Fibroblast of pulmonary artery (primary cell): ENCODE results near the gene INAFM1.
"Not testable (repeated sequence)": the region's sequence is repeated elsewhere in the genome, so short reads cannot be mapped to it uniquely, and the experiment has no call there.

Source experiments
- DNase-seq: peaks from one replicate; pipeline ENCODE4 v3.0.0-alpha.2; 2010; ENCODE audit warnings: low read depth
- H3K4me3 ChIP-seq: replicated peaks from 2 replicates; pipeline ENCODE4 v1.5.1; 2011; ENCODE audit warnings: low read depth, mild to moderate bottlenecking, control low read depth, low read length, moderate library complexity
- TF ChIP-seq, protein P1 (sequence below): IDR thresholded peaks from 2 replicates; pipeline ENCODE4 v1.5.1; 2011; ENCODE audit warnings: mild to moderate bottlenecking, control low read depth, low read length, inconsistent platforms; ENCODE audit errors: missing control alignments

The INAFM1 gene

DNA sequence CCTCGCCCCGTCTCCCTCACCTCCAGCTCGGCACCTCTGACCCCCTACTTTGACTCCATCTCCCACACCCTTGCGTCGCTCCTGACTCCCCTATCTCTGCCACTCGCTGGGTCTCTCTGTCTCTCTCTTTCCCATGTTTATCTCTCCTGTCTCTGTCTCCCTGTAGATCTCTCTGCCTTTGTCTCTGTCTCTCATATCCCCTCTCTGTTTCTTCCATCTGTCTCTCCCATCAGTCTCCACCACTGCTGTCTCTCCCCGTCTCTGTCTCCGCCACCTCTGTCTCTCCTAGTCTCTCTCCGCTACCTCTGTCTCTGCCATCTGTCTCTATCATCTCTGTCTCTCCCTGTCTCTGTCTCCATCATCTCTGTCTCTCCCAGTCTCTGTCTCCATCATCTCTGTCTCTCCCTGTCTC lies 31.3 kb upstream of the INAFM1 start:
- H3K4me3 ChIP-seq: peak overlapping the region; percentile 47
- no peak for DNase-seq
- TF ChIP-seq, protein P1, sequence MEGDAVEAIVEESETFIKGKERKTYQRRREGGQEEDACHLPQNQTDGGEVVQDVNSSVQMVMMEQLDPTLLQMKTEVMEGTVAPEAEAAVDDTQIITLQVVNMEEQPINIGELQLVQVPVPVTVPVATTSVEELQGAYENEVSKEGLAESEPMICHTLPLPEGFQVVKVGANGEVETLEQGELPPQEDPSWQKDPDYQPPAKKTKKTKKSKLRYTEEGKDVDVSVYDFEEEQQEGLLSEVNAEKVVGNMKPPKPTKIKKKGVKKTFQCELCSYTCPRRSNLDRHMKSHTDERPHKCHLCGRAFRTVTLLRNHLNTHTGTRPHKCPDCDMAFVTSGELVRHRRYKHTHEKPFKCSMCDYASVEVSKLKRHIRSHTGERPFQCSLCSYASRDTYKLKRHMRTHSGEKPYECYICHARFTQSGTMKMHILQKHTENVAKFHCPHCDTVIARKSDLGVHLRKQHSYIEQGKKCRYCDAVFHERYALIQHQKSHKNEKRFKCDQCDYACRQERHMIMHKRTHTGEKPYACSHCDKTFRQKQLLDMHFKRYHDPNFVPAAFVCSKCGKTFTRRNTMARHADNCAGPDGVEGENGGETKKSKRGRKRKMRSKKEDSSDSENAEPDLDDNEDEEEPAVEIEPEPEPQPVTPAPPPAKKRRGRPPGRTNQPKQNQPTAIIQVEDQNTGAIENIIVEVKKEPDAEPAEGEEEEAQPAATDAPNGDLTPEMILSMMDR: no peak

DNA sequence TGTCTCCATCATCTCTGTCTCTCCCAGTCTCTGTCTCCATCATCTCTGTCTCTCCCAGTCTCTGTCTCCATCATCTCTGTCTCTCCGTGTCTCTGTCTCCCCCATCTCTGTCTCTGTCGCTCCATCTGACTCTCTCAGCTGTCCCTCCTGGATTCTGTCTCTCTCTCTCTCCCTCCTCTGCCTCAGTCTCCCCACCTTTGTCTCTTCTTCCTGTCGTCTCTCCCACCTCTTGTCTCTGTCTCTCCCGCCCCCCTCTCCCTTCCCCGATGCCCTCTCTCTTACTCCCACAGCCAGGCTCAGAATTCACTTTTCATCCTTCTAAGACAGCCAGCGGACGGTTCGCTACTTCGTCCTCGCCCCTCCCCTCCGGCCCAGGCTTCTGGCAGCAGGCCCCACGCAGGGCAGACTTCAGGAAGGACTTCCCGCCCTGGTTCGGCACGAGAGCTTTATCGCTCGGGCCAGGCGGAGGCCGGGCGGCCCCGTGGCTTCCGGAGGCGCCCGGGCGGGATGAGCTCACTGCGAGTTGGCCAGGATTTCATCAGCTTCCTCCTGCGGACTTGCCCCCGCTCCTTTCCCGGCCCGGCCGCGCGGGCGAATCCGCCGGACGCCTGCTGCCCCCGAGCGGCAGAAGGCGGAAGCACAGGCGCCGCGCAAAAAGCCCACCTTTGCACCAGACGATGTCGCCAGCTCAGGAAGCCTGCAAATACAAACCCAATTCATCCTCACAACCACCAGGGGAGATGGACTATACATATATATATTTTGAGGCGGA lies 30.7 kb upstream of the INAFM1 start:
- peak overlapping the region; percentile 47 for H3K4me3 ChIP-seq
- DNase-seq: peak; percentile 98
- TF ChIP-seq, protein P1: peak; percentile 74

DNA sequence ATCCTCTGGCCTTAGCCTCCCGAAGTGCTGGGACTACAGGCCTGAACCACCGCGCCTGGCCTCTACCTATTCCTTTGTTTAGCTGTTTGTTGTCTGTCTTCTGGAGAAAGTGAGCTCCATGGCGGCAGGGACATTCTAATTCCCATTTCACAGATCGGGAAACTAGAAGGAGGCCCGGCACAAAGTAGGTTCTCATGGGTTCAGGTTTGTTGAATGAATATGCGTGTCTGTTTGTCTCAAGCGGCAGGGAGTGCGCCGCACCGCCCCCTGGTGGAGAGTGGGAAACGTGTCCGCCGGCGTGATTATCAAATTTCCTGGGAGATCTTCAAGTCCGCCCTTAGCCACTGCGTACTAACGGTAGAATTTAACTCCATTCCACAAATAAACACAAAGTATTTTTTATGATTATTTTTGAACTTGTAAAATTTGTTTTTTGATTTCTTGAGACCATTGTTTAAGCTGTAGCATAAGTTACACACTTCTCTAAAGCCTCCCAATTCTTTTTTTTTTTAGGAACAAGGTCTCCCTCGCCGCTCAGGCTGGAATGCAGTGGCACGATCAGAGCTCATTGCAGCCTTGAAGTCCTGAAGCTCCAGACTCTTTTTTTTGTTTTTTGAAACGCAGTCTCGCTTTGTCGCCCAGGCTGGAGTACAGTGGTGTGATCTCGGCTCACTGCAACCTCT lies 27.2 kb upstream of the INAFM1 start:
- TF ChIP-seq, protein P1: peak; percentile 90
- DNase-seq: peak; percentile 86

DNA sequence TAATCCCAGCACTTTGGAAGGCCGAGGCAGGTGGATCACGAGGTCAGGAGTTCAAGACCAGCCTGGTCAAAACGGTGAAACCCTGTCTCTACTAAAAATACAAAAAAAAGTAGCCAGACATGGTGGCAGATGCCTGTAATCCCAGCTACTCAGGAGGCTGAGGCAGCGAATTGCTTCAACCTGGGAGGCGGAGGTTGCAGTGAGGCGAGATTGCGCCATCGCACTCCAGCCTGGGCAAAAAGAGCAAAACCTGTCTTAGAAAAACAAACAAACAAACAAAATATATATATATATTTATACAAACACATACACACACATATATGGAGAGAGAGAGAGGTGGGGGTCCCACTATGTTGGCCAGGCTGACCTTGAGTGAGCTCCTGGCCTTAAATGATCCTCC lies 21.7 kb upstream of the INAFM1 start:
- DNase-seq, H3K4me3 ChIP-seq: not testable (repeated sequence)

More for the DNA sequence above, 27.2 kb upstream of the INAFM1 start:
- no peak overlapping the region for H3K4me3 ChIP-seq

DNA sequence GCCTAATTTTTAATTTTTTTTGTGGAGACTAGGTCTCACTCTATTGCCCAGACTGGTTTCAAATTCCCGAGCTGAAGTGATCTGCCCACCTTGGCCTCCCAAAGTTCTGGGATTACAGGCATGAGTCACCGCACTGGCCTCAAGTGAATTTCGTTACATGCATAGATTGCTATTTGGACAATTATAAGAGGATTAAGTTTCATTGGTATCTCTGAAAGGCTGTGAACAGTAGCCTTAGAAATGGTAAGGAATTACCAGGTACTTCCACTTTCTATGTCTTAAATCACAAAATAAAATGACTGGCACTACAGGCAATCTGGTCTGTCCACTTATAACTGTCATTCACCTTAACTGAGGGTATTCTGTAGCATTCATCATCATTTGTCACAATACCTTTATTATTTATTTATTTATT lies 21.2 kb upstream of the INAFM1 start:
- no peak overlapping the region for H3K4me3 ChIP-seq
- TF ChIP-seq, protein P1: no peak
- peak; percentile 77 for DNase-seq

DNA sequence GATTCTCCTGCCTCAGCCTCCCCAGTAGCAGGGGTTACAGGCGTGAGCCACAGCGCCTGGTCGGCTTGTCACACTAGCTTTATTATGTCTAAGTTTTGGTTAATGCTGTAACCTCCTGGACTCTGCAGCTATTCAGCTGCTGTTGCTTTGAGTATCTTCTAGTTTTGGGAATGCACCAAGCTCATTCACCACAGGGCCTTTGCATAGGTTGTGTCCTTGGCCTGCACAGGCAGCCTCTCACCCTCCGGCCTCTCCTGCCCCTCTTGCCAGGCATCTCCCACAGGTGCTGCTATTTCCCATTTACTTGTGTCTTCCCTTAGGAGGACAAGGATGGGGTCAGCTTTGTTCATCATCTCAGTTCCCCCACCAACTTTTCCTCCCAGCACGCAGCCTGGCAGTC lies 20.7 kb upstream of the INAFM1 start:
- no peak for DNase-seq
- no peak overlapping the region for H3K4me3 ChIP-seq
- TF ChIP-seq, protein P1: no peak

DNA sequence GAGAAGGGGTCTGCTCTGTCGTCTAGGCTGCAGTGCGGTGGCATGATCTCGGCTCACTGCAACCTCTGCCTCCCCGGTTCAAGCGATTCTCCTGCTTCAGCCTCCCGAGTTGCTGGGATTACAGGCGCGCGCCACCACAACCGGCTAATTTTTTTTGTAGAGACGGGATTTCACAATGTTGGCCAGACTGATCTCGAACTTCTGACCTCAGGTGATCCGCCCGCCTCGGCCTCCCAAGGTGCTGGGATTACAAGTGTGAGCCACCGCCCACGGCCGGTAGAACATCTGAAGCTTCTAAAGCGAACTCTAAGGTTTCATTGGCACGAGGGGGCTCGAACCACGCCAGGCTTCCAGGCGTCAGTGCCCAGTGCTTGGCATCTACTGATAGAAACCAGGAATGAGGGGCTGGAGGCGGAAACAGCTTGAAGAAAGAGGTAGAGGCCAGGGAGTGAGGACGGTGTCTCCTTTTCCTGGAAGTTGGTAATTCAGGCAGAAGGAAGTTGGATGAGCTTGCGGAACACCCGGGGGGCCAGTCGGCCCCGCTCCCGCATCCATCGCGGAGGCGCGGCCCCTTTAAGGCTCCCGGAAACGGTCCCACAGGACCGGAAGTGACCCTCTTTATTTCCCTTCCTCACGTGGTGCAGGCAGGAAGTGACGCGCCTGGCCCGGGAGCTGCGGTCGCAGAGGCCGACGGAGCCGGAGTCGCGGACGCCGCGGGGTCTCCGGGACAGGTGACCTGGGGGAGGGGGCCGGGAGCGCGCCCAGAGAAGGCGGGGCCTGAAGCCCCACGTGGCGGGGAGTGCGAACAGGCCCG lies 18.6 kb upstream of the INAFM1 start, which contains the start of gene CCDC9:
Gene CCDC9 (plus strand): TSS at position 647 of the 814 bp plus-strand sequence. CDS start 1,876 bp downstream, outside the sequence.
- peak; percentile 97 for DNase-seq
- TF ChIP-seq, protein P1: no peak
- peak within 1 kb of the TSS; percentile 72 for H3K4me3 ChIP-seq
